Endothelial cell (in vitro differentiated cells): ENCODE results near the gene BCL2. TPM values are rescaled to one million over a fixed set of nuclear protein-coding genes. Genes with fewer than 3 reads are reported as not detected.

Source experiments
- DNase-seq: peaks from one replicate; pipeline ENCODE4 v3.0.0; 2021; ENCODE audit warnings: low spot score
- H3K27ac Mint-ChIP-seq: one replicate; pipeline ENCODE4 v1.8.0; 2021; ENCODE audit warnings: mixed read lengths, inconsistent platforms; ENCODE audit not compliant: unreplicated experiment
- H3K27me3 Mint-ChIP-seq: one replicate; pipeline ENCODE4 v1.8.0; 2021; ENCODE audit warnings: mild to moderate bottlenecking, moderate library complexity, mixed read lengths, inconsistent platforms; ENCODE audit not compliant: unreplicated experiment
- H3K36me3 Mint-ChIP-seq: one replicate; pipeline ENCODE4 v1.8.0; 2021; ENCODE audit warnings: mild to moderate bottlenecking, low read depth, mixed read lengths, inconsistent platforms; ENCODE audit not compliant: unreplicated experiment
- H3K4me1 Mint-ChIP-seq: one replicate; pipeline ENCODE4 v1.8.0; 2021; ENCODE audit warnings: mild to moderate bottlenecking, mixed read lengths, inconsistent platforms; ENCODE audit not compliant: unreplicated experiment
- H3K4me3 Mint-ChIP-seq: one replicate; pipeline ENCODE4 v1.8.0; 2021; ENCODE audit warnings: mild to moderate bottlenecking, mixed read lengths, inconsistent platforms; ENCODE audit not compliant: unreplicated experiment
- H3K9me3 Mint-ChIP-seq: one replicate; pipeline ENCODE4 v1.8.0; 2021; ENCODE audit warnings: mixed read lengths, inconsistent platforms; ENCODE audit not compliant: unreplicated experiment
- CTCF ChIP-seq: fragments of 200-600 bp; sonication (generic); IDR thresholded peaks from one replicate; pipeline ENCODE4 v1.5.0; 2021; ENCODE audit warnings: antibody characterized with exemption; ENCODE audit not compliant: unreplicated experiment
- total RNA-seq: library from RNA; stranded (reverse); fragmentation: NEBNext Ultra II Directional; extraction: Animal tissue kit (Norgen Biotek cat#: 25700); gene quantifications from one replicate; pipeline ENCODE4 v1.2.1, GENCODE V29; 2021; ENCODE audit not compliant: unreplicated experiment

The BCL2 gene
- total RNA-seq, 1 donor from 2014 or later, result 9.2 TPM

DNA sequence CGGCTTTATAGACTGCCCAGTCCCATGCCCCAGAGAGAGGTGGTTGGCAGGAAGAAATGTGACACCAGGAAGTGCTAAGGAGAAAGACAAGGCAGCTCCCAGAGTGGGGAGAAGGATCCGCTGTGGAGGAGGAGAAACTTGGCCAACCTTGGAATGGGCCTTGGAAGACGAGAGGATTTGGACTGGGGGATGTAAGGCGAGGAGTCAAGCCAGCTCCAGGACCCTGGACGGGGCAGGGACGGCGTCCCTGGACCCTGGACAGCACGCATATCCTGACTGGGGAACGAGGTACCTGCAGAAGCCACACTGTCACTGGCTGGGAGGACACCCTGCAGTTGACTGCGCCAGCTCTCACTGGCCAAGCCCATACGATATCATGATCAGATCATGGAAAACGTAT lies 153.4 kb downstream of the BCL2 start:
- no peak overlapping the region for H3K27ac Mint-ChIP-seq
- H3K4me3 Mint-ChIP-seq, result no peak overlapping the region
- no peaks in the 10 kb centered on the region for H3K9me3 Mint-ChIP-seq
- TF ChIP-seq CTCF, result no peak
- peaks cover 2% of the 10 kb centered on the region for H3K27me3 Mint-ChIP-seq
- H3K36me3 Mint-ChIP-seq, result peaks cover 2% of the 10 kb centered on the region
- DNase-seq, result no peak
- H3K4me1 Mint-ChIP-seq, result peaks cover 7% of the 10 kb centered on the region

GRCh38 chr18:63164396-63164795 lies 155.2 kb downstream of the BCL2 start:
- H3K36me3 Mint-ChIP-seq, result no peaks in the 10 kb centered on the region
- no peak for TF ChIP-seq CTCF
- H3K9me3 Mint-ChIP-seq, result no peaks in the 10 kb centered on the region
- DNase-seq, result no peak
- H3K27me3 Mint-ChIP-seq, result peaks cover 2% of the 10 kb centered on the region
- H3K27ac Mint-ChIP-seq, result no peak overlapping the region
- H3K4me3 Mint-ChIP-seq, result no peak overlapping the region
- peaks cover 23% of the 10 kb centered on the region for H3K4me1 Mint-ChIP-seq

- Mint-ChIP-seq H3K4me1 (peaks cover 31% of the 10 kb centered on the region), H3K36me3 (no peaks in the 10 kb centered on the region), H3K27me3 (peaks cover 2% of the 10 kb centered on the region), H3K4me3 (no peak overlapping the region), H3K27ac (no peak overlapping the region), H3K9me3 (no peaks in the 10 kb centered on the region)
- no peak for TF ChIP-seq CTCF
- DNase-seq, result no peak
These were observed 157.1 kb downstream of the BCL2 start for GRCh38 chr18:63162271-63163014.

DNA sequence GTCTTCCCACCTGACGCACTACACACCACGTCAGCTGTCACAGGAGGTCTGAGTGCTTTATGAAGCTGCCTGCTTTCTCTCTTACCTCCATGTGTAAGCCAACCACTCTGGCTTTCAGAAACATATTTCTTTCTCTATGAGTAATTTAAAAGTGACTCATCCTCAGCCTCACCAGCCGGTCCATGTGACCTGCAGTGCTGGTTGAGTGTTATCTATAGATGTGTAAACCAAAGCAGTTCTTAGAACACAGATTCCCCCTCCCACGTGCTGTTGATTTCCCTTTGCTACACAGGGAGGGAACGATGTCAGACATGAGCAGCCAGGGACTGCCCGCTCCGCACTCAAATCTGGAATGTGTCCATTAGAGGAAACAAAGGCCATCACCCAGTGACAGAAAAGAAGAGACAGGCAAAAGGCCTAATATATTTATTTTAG lies 157.8 kb downstream of the BCL2 start:
- H3K4me1 Mint-ChIP-seq, result peaks cover 31% of the 10 kb centered on the region
- TF ChIP-seq CTCF, result no peak

DNA sequence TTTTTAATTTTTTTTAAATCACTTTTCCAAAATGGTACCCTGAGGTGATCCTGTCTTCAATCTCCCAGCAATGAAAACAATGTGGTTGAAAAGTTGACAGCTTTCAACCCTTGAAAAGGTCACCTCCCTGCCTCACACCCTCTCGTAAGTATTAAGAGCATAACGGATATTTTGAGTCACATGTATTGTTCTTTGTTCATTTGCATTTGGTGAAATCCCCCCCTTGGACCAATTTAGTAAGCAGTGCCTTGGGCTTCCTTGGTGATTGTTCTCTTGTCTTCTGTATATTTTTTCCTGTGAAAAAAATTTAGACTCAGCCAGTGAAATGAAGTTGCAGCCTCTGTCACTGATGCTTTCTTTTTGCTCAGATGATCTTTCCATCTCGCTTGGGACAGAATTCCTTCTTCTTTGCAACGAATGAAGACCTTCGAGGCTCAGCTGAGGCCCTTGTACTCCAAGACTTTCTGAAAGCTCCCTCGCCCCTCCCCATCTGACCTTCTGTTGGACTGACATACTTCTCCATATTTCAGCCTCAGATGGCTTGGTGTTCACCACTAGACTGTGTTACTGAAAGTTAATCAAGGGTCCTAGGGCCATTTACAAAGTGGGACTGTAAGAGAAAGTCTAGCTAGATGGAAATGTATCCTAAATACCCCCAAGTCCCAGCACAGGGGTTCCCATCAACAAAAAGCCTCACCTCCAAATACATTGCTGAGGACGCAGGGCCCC lies 158.4 kb downstream of the BCL2 start:
- Mint-ChIP-seq H3K36me3 (no peaks in the 10 kb centered on the region), H3K4me1 (peaks cover 30% of the 10 kb centered on the region), H3K4me3 (no peak overlapping the region), H3K27ac (no peak overlapping the region), H3K27me3 (peaks cover 2% of the 10 kb centered on the region), H3K9me3 (no peaks in the 10 kb centered on the region)
- DNase-seq, result no peak
- TF ChIP-seq CTCF, result no peak

More for the DNA sequence above, 157.8 kb downstream of the BCL2 start:
- DNase-seq, result no peak
- no peaks in the 10 kb centered on the region for H3K9me3 Mint-ChIP-seq
- no peaks in the 10 kb centered on the region for H3K36me3 Mint-ChIP-seq
- H3K27ac Mint-ChIP-seq, result no peak overlapping the region
- no peak overlapping the region for H3K4me3 Mint-ChIP-seq
- peaks cover 2% of the 10 kb centered on the region for H3K27me3 Mint-ChIP-seq
